Smooth muscle cell (in vitro differentiated cells): ENCODE data around the gene ARHGAP28. TPM values are rescaled to one million over a fixed set of nuclear protein-coding genes. Genes with fewer than 3 reads are reported as not detected.

Source experiments
- DNase-seq: peaks from one replicate; lab custom pipeline; 2025; ENCODE audit not compliant: unreplicated experiment; lab: John Stamatoyannopoulos, UW
- H2AFZ ChIP-seq: fragments of 200-600 bp; sonication (generic); 2 replicates; pipeline ENCODE4 v1.6.0; 2016; ENCODE audit warnings: antibody characterized with exemption, low read depth, mild to moderate bottlenecking
- H3F3A ChIP-seq: fragments of 200-600 bp; sonication (generic); 2 replicates; pipeline ENCODE4 v1.6.0; 2017; ENCODE audit warnings: antibody characterized with exemption, low read depth
- H3K27ac ChIP-seq: fragments of 200-600 bp; sonication (generic); 2 replicates; pipeline ENCODE4 v1.5.1; 2016; ENCODE audit warnings: low read depth, mild to moderate bottlenecking
- H3K27me3 ChIP-seq: fragments of 200-600 bp; sonication (generic); 2 replicates; pipeline ENCODE4 v1.6.1; 2016; ENCODE audit warnings: low read depth, mild to moderate bottlenecking
- H3K36me3 ChIP-seq: fragments of 200-600 bp; sonication (generic); 2 replicates; pipeline ENCODE4 v1.5.1; 2016; ENCODE audit warnings: low read depth
- H3K4me1 ChIP-seq: fragments of 200-600 bp; sonication (generic); 2 replicates; pipeline ENCODE4 v1.5.1; 2016; ENCODE audit warnings: low read depth
- H3K4me2 ChIP-seq: fragments of 200-600 bp; sonication (generic); 2 replicates; pipeline ENCODE4 v1.6.0; 2016; ENCODE audit warnings: mild to moderate bottlenecking
- H3K4me3 ChIP-seq: fragments of 200-600 bp; sonication (generic); 2 replicates; pipeline ENCODE4 v1.5.1; 2016; ENCODE audit warnings: mild to moderate bottlenecking
- H3K79me2 ChIP-seq: fragments of 200-600 bp; sonication (generic); 2 replicates; pipeline ENCODE4 v1.6.0; 2016; ENCODE audit warnings: low read depth, mild to moderate bottlenecking
- H3K9ac ChIP-seq: fragments of 200-600 bp; sonication (generic); 2 replicates; pipeline ENCODE4 v1.6.0; 2016; ENCODE audit warnings: low read depth
- H3K9me3 ChIP-seq: fragments of 200-600 bp; sonication (generic); replicated peaks from 2 replicates; pipeline ENCODE4 v1.5.1; 2016; ENCODE audit warnings: low read depth
- H4K20me1 ChIP-seq: fragments of 200-600 bp; sonication (generic); 2 replicates; pipeline ENCODE4 v1.6.0; 2016; ENCODE audit warnings: low read depth
- CTCF ChIP-seq: fragments of 200-600 bp; sonication (generic); IDR thresholded peaks from 2 replicates; pipeline ENCODE4 v1.5.1; 2017; ENCODE audit warnings: borderline replicate concordance, mild to moderate bottlenecking, antibody characterized with exemption; ENCODE audit not compliant: insufficient read depth, poor library complexity, severe bottlenecking
- WGBS: methylation state at CpG from one replicate; pipeline ENCODE4 v1.1.7; 2016; ENCODE audit warnings: low lambda C conversion rate; 5-methylcytosine and 5-hydroxymethylcytosine counted together
- polyA plus RNA-seq: library from polyadenylated mRNA; unstranded; fragments of >200 nt; fragmentation: Nextera tagmentation; extraction: Ambion mirVana; gene quantifications from 2 replicates; pipeline ENCODE4 v1.2.1, GENCODE V29; 2016
- total RNA-seq: library from RNA; depleted of rRNA; stranded (reverse); fragments of >200 nt; gene quantifications from 2 replicates; pipeline ENCODE4 v1.2.3, GENCODE V29; 2014

The ARHGAP28 gene
- total and polyA plus RNA-seq, 2 experiments from 2014 or later, result 16.2 to 27.7 TPM

DNA sequence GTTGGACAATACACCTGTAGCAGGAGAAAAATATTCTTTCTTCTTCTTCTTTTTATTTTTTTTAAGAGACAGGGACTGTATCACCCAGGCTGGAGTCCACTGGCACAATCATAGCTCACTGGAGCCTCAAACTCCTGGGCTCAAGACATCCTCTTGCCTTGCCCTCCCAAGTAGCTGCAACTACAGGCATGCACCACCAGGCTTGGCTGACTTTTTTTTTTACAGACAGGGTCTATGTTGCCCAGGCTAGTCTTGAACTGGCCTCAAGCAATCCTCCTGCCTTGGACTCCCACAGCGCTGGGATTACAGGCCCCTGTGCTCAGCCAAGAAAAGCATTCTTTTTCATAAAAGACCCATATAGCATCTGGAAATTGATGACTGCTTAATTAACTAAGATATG, 17.1 kb upstream of the ARHGAP28 start:
- Histone ChIP-seq H3K9ac (no peak overlapping the region), H3K27me3 (no peaks in the 10 kb centered on the region), H2AFZ (no peak overlapping the region), H3K4me2 (no peak overlapping the region), H3K36me3 (no peaks in the 10 kb centered on the region), H3K79me2 (no peaks in the 10 kb centered on the region), H3K27ac (no peak overlapping the region), H3K4me1 (no peaks in the 10 kb centered on the region), H3F3A (peaks cover 5% of the 10 kb centered on the region), H3K4me3 (no peak overlapping the region), H4K20me1 (no peaks in the 10 kb centered on the region), H3K9me3 (no peaks in the 10 kb centered on the region)
- 93% methylated on average over 1 of the region's 1 CpG for WGBS
- DNase-seq, result no peak
- TF ChIP-seq CTCF, result no peak

GRCh38 chr18:6714010-6714409, 15.5 kb upstream of the ARHGAP28 start:
- H3K9me3 ChIP-seq, result no peaks in the 10 kb centered on the region
- H3F3A ChIP-seq, result peaks cover 5% of the 10 kb centered on the region
- H3K4me1 ChIP-seq, result no peaks in the 10 kb centered on the region
- WGBS, result 14% methylated on average over 2 of the region's 2 CpGs
- DNase-seq, result no peak
- peak overlapping the region; percentile 15 for H3K4me2 ChIP-seq
- no peak overlapping the region for H3K4me3 ChIP-seq
- H3K27ac ChIP-seq, result peak overlapping the region; percentile 5
- no peaks in the 10 kb centered on the region for H3K27me3 ChIP-seq
- H3K9ac ChIP-seq, result no peak overlapping the region
- no peaks in the 10 kb centered on the region for H3K36me3 ChIP-seq
- no peaks in the 10 kb centered on the region for H4K20me1 ChIP-seq
- H3K79me2 ChIP-seq, result no peaks in the 10 kb centered on the region
- H2AFZ ChIP-seq, result no peak overlapping the region
- TF ChIP-seq CTCF, result no peak

DNA sequence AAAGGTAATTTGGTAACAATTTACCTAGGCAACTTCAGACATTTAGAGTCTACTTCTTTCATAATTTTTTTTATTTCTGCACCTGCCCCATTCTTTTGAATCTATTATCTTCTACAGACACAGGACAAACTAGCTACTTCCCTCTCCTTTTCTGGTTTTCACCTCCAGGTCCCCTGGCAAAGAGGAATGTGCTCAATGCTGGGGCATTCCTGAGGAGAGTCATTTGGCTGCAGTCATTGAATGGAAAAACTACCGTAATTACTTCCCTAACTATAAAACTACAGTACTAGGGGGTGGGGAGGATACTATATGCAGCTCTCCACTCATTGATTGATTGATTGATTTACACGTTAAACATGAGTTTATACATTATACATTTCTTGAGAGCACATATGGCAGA, 11.2 kb upstream of the ARHGAP28 start:
- H3K36me3 ChIP-seq, result no peaks in the 10 kb centered on the region
- no peaks in the 10 kb centered on the region for H3K27me3 ChIP-seq
- no peak overlapping the region for H3K4me2 ChIP-seq
- no peaks in the 10 kb centered on the region for H3K4me1 ChIP-seq
- H3K79me2 ChIP-seq, result no peaks in the 10 kb centered on the region
- peaks cover 5% of the 10 kb centered on the region for H3F3A ChIP-seq
- no peak overlapping the region for H3K27ac ChIP-seq
- no peaks in the 10 kb centered on the region for H3K9me3 ChIP-seq
- H3K4me3 ChIP-seq, result no peak overlapping the region
- H2AFZ ChIP-seq, result no peak overlapping the region
- no peak for TF ChIP-seq CTCF
- no peaks in the 10 kb centered on the region for H4K20me1 ChIP-seq
- WGBS, result 62% methylated on average over 2 of the region's 2 CpGs
- H3K9ac ChIP-seq, result no peak overlapping the region
- no peak for DNase-seq

GRCh38 chr18:6719098-6719846, 10.2 kb upstream of the ARHGAP28 start:
- Histone ChIP-seq H3K9ac (no peak overlapping the region), H3F3A (peaks cover 2% of the 10 kb centered on the region), H3K79me2 (no peaks in the 10 kb centered on the region), H3K9me3 (no peaks in the 10 kb centered on the region), H3K4me2 (no peak overlapping the region), H3K27me3 (no peaks in the 10 kb centered on the region), H3K4me1 (no peaks in the 10 kb centered on the region), H3K27ac (peak overlapping the region; percentile 19), H4K20me1 (no peaks in the 10 kb centered on the region), H2AFZ (no peak overlapping the region), H3K4me3 (no peak overlapping the region), H3K36me3 (no peaks in the 10 kb centered on the region)
- TF ChIP-seq CTCF, result no peak
- 82% methylated on average over 4 of the region's 4 CpGs for WGBS
- no peak for DNase-seq
